Type B pancreatic cell (in vitro differentiated cells): Measurements from ENCODE around the gene ZG16. TPM values are rescaled to one million over a fixed set of nuclear protein-coding genes. Genes with fewer than 3 reads are reported as not detected.

Source experiments
- DNase-seq: peaks from one replicate; pipeline ENCODE4 v3.0.0; 2021; ENCODE audit warnings: mixed read lengths; ENCODE audit not compliant: unreplicated experiment; ENCODE audit errors: extremely low spot score
- H3K27ac Mint-ChIP-seq: 2 replicates; pipeline ENCODE4 v1.8.0; 2021; ENCODE audit warnings: mild to moderate bottlenecking, mixed read lengths
- H3K27me3 Mint-ChIP-seq: 2 replicates; pipeline ENCODE4 v1.8.0; 2021; ENCODE audit warnings: mixed read lengths
- H3K36me3 Mint-ChIP-seq: 2 replicates; pipeline ENCODE4 v1.8.0; 2021; ENCODE audit warnings: mixed read lengths
- H3K4me1 Mint-ChIP-seq: one replicate; pipeline ENCODE4 v1.8.0; 2021; ENCODE audit warnings: mixed read lengths; ENCODE audit not compliant: unreplicated experiment
- H3K4me3 Mint-ChIP-seq: 2 replicates; pipeline ENCODE4 v1.8.0; 2021; ENCODE audit warnings: mild to moderate bottlenecking, mixed read lengths
- H3K9me3 Mint-ChIP-seq: 2 replicates; pipeline ENCODE4 v1.8.0; 2021; ENCODE audit warnings: mixed read lengths
- CTCF ChIP-seq: fragments of 200-600 bp; sonication (generic); conservative IDR thresholded peaks from 2 replicates; pipeline ENCODE4 v1.5.0; 2021; ENCODE audit warnings: antibody characterized with exemption, mild to moderate bottlenecking
- total RNA-seq: library from RNA; stranded (reverse); gene quantifications from 2 replicates; pipeline ENCODE4 v1.2.1, GENCODE V29; 2021; ENCODE audit warnings: low replicate concordance

The ZG16 gene
- total RNA-seq, 1 donor from 2014 or later: 0.85 TPM

DNA sequence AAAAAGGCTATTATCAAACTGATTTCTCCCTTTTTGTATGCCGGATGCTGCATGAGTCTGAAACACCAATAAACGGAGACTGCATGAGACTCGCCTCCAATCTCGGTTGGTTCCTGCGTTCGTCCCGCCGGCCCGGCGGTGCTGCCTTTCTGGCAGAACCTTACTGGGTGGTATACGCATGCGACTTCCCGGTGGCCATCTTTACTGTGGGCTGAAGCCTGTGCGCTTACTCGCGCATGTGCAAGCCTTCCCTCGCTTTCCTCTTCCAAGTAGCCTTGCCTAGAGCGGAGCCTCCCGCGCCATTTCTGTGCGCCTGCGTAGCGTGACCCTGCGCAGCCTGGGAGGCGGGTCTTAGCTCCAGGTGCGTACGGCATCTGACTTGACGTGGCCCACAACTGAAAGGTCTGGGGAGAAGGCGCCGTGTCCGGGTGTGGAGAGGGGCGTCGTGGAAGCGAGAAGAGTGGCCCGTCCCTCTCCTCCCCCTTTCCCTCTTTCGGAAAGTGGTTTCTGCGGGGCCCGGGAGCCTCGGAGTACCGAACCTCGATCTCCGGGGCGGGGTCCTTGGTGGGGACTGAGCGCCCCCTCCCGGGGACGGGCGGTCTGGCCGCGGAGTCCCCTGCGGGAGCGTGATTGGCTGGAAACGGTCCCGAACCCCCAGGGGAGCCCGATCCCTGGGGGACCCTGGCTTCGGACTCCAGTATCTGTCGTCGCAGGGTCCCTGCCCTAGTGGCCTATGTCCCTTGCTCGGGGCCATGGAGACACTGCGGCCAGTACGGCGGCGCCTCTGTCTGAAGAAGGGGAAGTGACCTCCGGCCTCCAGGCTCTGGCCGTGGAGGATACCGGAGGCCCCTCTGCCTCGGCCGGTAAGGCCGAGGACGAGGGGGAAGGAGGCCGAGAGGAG lies 38.0 kb downstream of the ZG16 start, which contains the start of gene PAGR1:
Gene PAGR1 (plus strand): TSS at position 360 of the 901 bp plus-strand sequence. CDS start 374 bp downstream, at position 734.
- peaks cover 38% of the 10 kb centered on the region for H3K4me1 Mint-ChIP-seq
- peak; percentile 98 for DNase-seq

DNA sequence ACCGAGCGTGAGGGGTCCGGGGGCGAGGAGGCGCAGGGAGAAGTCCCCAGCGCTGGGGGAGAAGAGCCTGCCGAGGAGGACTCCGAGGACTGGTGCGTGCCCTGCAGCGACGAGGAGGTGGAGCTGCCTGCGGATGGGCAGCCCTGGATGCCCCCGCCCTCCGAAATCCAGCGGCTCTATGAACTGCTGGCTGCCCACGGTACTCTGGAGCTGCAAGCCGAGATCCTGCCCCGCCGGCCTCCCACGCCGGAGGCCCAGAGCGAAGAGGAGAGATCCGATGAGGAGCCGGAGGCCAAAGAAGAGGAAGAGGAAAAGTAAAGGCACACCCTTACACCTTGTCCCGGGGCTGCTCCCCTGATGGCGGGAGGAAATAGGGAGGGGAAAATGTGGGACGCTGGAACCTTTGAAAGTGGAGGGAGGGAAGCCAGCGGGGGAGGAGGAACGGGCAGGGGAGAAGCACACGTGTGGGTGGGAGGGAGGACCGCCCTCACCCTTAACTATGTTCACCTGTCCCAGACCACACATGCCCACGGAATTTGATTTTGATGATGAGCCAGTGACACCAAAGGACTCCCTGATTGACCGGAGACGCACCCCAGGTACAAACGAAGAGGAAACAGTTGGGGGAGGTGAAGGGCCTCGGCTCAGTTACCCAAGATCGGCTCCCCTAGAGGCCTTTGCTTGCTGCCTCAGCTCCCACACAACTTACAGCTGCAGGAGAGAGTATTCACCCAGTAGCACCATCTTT lies 38.8 kb downstream of the ZG16 start:
- H3K9me3 Mint-ChIP-seq: no peaks in the 10 kb centered on the region
- peaks cover 4% of the 10 kb centered on the region for H3K27me3 Mint-ChIP-seq
- TF ChIP-seq CTCF: peak; percentile 31
- H3K36me3 Mint-ChIP-seq: peaks cover 8% of the 10 kb centered on the region
- peak overlapping the region; percentile 94 for H3K27ac Mint-ChIP-seq
- H3K4me1 Mint-ChIP-seq: peaks cover 36% of the 10 kb centered on the region
- DNase-seq: no peak
- H3K4me3 Mint-ChIP-seq: peak overlapping the region; percentile 93

More for the DNA sequence above, 38.0 kb downstream of the ZG16 start, which contains the start of gene PAGR1:
- no peaks in the 10 kb centered on the region for H3K9me3 Mint-ChIP-seq
- H3K4me3 Mint-ChIP-seq: peak within 1 kb of the TSS; percentile 93
- TF ChIP-seq CTCF: peak; percentile 93
- H3K36me3 Mint-ChIP-seq: peaks cover 8% of the 10 kb centered on the region
- peaks cover 4% of the 10 kb centered on the region for H3K27me3 Mint-ChIP-seq
- H3K27ac Mint-ChIP-seq: peak within 1 kb of the TSS; percentile 94

DNA sequence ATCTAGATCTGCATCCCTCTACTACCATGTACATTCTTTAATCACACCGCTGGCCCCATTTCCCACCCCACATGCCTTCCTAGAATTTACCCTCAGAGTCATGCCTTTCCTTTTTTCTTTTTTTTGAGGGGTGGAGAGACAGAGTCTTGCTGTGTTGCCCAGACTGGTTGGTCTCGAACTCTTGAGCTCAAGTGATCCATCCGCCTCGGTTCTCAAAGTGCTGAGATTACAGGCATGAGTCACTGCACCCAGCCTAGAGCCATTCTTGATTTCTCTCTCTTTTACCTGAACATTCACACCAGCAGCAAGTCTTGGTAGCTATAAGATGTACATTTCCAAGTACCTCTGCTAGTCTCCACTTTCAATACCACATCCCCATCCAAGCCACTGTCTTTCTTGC lies 40.0 kb downstream of the ZG16 start:
- peaks cover 42% of the 10 kb centered on the region for H3K4me1 Mint-ChIP-seq

DNA sequence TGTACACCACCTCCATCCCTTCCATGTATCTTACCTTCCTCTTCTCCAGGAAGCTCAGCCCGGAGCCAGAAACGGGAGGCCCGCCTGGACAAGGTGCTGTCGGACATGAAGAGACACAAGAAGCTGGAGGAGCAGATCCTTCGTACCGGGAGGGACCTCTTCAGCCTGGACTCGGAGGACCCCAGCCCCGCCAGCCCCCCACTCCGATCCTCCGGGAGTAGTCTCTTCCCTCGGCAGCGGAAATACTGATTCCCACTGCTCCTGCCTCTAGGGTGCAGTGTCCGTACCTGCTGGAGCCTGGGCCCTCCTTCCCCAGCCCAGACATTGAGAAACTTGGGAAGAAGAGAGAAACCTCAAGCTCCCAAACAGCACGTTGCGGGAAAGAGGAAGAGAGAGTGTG lies 41.5 kb downstream of the ZG16 start:
- Mint-ChIP-seq H3K4me1 (peaks cover 42% of the 10 kb centered on the region), H3K4me3 (peak overlapping the region; percentile 88), H3K36me3 (peaks cover 8% of the 10 kb centered on the region), H3K27ac (peak overlapping the region; percentile 86), H3K27me3 (peaks cover 4% of the 10 kb centered on the region), H3K9me3 (no peaks in the 10 kb centered on the region)
- TF ChIP-seq CTCF: no peak
- DNase-seq: no peak

More for the DNA sequence above, 40.0 kb downstream of the ZG16 start:
- Mint-ChIP-seq H3K27me3 (peaks cover 4% of the 10 kb centered on the region), H3K4me3 (peak overlapping the region; percentile 88), H3K27ac (peak overlapping the region; percentile 87), H3K9me3 (no peaks in the 10 kb centered on the region), H3K36me3 (peaks cover 8% of the 10 kb centered on the region)
- no peak for DNase-seq
- TF ChIP-seq CTCF: no peak

- Mint-ChIP-seq H3K4me1 (peaks cover 40% of the 10 kb centered on the region), H3K9me3 (no peaks in the 10 kb centered on the region), H3K4me3 (peak within 1 kb of the TSS; percentile 88), H3K36me3 (peaks cover 8% of the 10 kb centered on the region), H3K27ac (peak within 1 kb of the TSS; percentile 86), H3K27me3 (peaks cover 4% of the 10 kb centered on the region)
- no peak for TF ChIP-seq CTCF
- DNase-seq: no peak
Observed at GRCh38 chr16:29820271-29820701, 42.2 kb downstream of the ZG16 start, which contains the start of gene MVP. MVP (plus strand) TSS chr16:29820462; CDS start chr16:29830550, 10,088 bp downstream.
